ENCODE data around the gene SLC25A21.
"Not testable (repeated sequence)": the region's sequence is repeated elsewhere in the genome, so short reads cannot be mapped to it uniquely, and the experiment has no call there.

The SLC25A21 gene

GRCh38 chr14:36817071-36817930 lies 355.1 kb downstream of the SLC25A21 start:
- no peak for DNase-seq

- DNase-seq, result no peak
Observed at GRCh38 chr14:36816481-36816880, 355.9 kb downstream of the SLC25A21 start.

GRCh38 chr14:36814783-36815182 lies 357.6 kb downstream of the SLC25A21 start:
- not testable (repeated sequence) for DNase-seq

GRCh38 chr14:36810209-36810608 lies 362.2 kb downstream of the SLC25A21 start:
- no peak for DNase-seq

GRCh38 chr14:36807727-36808126 lies 364.7 kb downstream of the SLC25A21 start:
- no peak for DNase-seq

GRCh38 chr14:36805131-36805559 lies 367.3 kb downstream of the SLC25A21 start:
- no peak for DNase-seq

GRCh38 chr14:36797634-36798033 lies 374.8 kb downstream of the SLC25A21 start:
- no peak for DNase-seq

- DNase-seq, result no peak
Observed at GRCh38 chr14:36791402-36791801, 381.0 kb downstream of the SLC25A21 start.

GRCh38 chr14:36785511-36785910 lies 386.9 kb downstream of the SLC25A21 start:
- DNase-seq, result no peak

GRCh38 chr14:36784541-36784940 lies 387.9 kb downstream of the SLC25A21 start:
- no peak for DNase-seq

- DNase-seq, result no peak
Observed at GRCh38 chr14:36781897-36782296, 390.5 kb downstream of the SLC25A21 start.

GRCh38 chr14:36773558-36773957 lies 398.8 kb downstream of the SLC25A21 start:
- no peak for DNase-seq

GRCh38 chr14:36773136-36773540 lies 399.3 kb downstream of the SLC25A21 start:
- no peak for DNase-seq

- DNase-seq, result no peak
Observed at GRCh38 chr14:36771028-36771640, 401.3 kb downstream of the SLC25A21 start.

GRCh38 chr14:36768638-36769337 lies 403.6 kb downstream of the SLC25A21 start:
- no peak for DNase-seq

- DNase-seq, result no peak
Observed at GRCh38 chr14:36767603-36768281, 404.7 kb downstream of the SLC25A21 start.

- DNase-seq, result no peak
Observed at GRCh38 chr14:36766974-36767373, 405.4 kb downstream of the SLC25A21 start.

- DNase-seq, result peak; percentile 45
Observed at GRCh38 chr14:36757734-36758601, 414.4 kb downstream of the SLC25A21 start.

- no peak for DNase-seq
Observed at GRCh38 chr14:36756226-36756625, 416.2 kb downstream of the SLC25A21 start.

GRCh38 chr14:36755756-36756155 lies 416.6 kb downstream of the SLC25A21 start:
- no peak for DNase-seq

- no peak for DNase-seq
Observed at GRCh38 chr14:36751920-36752319, 420.5 kb downstream of the SLC25A21 start.

- DNase-seq, result no peak
Observed at GRCh38 chr14:36751106-36751505, 421.3 kb downstream of the SLC25A21 start.

All from T1000 (cell line).